ENCODE measurements around the gene LAYN.
A peak's percentile ranks its signal among the peaks of the same experiment; 100 is the strongest.

The LAYN gene

DNA sequence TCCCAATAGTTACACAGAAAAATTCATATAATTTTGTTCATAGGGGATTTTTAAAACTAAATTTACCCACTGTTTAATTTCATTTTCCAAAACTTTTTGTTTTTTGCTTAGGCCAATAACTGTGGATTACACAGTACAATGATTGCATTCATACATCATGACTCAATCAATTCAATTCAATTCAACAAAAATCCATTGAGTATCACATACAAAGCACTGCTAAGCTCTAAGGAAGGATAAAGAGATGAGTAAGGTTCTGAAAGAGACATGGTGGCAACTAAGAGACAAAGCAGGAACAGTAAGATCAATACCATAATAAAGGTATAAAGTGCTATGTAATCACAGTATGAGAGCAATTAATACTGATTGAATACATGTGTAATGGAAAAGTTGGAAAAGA is 9.4 kb upstream of the LAYN start:
- DNase-seq (ENCODE audit: low spot score): peak; percentile 62
- FAIRE-seq: no peak

DNA sequence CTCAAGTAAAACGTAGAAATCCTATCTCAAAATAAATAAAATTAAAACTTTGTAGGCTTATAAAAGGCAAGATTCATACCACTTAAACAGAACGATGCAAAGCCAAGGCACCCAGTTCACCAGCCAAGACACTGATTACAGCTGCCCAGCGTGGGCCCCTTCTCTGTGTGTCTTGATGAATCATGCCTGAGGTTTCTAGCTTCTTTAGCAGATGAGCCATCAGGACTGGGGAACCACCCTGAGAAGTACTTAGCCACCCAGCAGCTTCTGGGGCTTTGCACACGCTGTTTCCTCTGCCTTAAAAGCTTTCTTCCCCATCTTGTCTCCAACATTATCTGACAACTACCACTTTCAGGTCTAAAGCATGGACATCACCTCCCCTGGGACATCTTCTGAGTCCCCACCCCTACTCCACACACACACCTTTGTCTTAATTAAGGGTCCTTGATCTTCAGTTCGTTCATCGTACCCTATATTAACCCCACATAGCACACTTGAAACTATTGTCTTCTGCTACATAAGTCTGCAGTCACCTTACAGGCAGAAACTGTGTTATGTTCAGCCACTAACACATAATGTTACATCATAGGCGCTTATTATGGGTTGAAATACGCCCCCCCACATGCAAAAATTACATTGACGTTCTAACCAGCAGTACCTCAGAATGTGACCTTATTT is 8.7 kb upstream of the LAYN start:
- DNase-seq (ENCODE audit: low spot score) (peak; percentile 89), FAIRE-seq (peak; percentile 93)

DNA sequence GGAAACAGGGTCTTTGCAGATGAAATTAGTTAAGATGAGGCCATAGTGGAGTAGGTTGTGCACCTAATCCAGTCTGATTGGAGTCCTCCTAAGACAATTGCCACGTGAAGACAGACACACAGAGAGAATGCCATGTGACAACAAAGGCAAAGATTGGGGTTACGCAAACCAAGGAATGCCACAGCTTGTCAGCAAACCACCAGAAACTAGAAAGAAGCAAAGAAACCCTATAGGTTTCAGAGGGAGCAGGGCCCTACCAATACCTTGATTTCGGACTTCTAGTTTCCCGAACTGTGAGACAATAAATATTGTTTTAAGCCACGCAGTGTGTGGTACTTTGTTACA is 8.2 kb upstream of the LAYN start:
- FAIRE-seq (no peak), DNase-seq (ENCODE audit: low spot score) (no peak)

DNA sequence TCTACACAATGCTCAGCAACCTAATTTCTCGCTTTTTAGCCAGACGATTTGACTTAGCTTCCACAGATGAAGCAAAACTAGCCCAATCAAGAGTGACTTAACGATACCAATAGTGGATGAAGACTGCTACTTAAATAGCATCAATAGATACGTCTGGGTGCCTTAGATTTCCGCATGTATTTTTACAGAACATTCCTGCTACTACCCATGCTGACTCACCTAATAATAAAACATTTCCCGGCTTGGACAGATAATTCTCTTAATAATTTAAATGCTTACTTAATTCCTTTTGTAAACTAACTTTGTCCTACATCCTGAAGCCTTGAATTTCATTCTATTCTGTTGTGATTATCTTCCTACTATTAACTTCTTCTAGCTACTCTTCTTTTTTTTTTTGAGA is 5.2 kb upstream of the LAYN start:
- no peak for DNase-seq (ENCODE audit: low spot score)
- no peak for FAIRE-seq

DNA sequence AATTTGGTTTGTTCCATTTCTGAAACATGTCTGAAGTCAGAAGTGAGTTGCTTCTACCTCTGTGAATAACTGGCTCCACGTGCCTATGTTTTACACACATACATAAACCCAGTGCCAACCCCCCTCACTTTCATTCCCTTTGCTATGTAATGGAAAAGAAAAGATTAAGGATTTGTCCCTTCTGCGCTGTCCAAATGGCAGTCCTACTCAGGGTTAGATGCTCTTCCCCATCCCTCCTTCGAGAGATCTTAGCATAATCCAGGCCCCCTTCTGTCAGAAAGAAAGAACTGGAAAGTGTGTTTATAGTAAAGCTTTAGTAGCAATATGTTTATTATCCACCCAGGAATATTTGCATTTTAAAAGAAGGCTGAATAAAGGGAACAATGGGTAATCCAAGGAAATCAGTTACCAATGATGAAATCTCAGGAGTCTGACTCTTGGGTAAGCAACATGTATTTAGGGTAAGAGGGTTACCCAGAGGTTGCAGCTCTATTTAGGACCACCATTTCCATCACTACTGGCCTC is 3.1 kb upstream of the LAYN start:
- no peak for FAIRE-seq
- DNase-seq (ENCODE audit: low spot score): no peak

DNA sequence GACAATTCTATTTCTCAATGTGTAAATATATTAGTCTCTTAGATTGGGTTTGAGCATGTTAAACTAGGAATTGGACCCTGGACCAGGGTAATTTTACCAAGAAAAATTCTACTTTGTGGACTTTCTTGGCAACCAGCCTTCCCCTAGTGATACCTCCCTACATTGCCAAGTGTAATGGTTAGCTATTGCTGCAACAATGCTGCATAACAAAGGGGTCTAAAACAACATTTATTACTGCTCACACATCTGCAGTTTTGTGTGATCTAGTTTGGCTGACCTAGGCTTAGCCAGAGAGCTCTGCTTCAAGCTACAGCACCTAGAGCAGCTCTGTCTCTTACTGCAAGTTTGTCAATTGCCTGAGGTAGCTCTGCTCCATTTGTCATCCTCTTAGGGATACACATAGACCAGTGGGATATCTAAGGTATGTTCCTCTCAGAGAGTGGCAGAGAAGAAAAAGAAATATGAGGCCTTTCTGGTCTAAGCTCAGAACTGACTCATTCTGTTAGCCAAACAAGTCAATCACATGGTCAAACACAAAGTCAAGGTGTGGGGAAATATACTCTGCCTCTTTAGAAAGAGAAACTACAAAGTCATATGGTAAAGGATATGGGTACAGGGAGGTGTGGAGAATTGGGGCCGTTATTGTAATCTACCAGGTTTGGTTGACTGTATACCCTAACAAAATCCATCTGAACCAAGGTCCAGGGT is 2.0 kb upstream of the LAYN start:
- DNase-seq (ENCODE audit: low spot score): no peak
- FAIRE-seq: no peak

DNA sequence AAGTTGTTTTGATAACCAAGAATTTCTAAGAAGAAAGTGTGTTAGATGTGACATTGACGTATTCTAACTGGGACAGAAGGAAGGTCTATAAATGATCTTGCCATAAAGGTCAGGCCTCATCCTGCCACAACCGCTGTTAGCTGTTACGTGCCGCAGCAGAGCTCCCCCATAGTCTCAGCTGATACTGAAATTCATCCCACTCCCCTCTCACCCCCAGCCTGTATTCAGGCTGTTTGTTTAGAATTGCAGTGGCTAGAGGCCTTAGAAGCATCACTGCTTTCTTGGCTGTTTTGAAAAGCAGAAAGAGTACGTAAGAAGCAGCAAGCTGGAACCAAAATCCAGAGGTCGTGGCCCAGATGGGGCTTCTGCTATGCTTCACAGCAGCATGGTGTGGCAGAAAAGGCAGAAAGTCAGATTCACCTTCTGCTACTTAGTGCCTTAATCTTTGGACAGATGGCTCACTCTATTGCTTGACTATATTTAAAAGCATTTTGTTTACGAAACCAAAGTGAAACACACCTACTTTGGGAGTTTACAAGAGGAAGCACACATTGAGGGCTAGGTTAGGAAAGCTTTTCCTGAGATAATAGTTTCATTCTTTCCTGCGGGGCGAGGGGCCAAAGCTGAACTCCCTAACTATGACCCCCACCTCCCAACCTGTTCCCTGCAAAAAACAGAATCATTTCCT is 950 bp upstream of the LAYN start:
- no peak for FAIRE-seq

DNA sequence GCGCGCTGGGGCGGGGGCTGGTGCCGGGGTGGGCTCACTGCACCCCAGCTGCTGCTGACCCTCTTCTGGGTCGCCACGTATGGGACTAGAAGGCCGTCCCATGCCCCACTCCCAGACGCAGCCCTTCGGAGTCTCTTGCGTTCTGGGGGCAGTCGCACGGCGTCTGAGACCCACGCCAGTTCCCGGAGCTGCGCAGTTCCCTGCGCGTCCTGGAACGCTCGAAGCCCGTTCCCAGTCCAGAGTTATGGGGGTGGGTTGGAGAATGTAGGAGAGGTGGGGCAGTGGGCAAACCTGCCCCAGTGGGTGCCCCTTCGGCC is 375 bp downstream of the LAYN start:
- FAIRE-seq: no peak

More for the DNA sequence above, 950 bp upstream of the LAYN start:
- no peak for DNase-seq (ENCODE audit: low spot score)

DNA sequence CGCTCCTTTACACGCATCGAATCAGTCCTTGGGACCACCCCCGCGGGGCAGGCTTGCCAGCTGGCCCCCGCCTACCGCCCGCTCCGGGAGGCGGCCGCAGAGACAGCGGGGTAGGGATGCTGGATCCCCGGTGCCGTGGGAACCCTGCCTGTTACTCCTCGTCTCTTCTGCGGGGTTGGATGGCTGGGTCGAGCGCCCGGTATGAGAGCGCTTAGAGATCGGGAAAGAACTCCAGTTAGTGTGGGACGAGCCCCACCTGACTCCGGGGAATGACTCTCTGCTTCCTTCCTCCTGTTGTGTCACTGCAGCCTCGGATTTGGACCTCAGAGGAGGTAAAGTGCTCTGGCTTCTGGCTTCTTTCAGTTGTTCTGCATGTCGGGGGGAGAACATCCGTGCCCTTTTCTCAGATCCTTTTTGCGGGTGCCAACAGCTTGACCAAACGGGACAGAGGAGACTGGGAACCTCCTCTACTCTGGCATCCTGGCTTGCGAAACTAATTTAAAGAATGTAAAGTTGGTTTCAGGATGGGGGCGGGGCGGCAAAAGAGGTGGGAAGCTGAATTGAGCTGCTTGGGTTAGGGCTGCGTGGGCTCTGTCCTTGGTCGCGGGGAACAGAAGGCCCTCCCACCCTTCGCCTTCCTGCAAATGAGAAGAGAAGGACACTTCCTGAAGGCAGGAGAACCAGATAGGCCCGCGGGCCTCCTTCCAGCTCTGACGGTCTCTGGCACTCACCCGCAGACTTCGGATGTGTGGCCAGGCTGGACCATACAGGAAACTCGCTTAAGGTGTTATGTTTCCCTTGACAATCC is 938 bp downstream of the LAYN start:
- DNase-seq (ENCODE audit: low spot score) (no peak), FAIRE-seq (no peak)

More for the DNA sequence above, 375 bp downstream of the LAYN start:
- no peak for DNase-seq (ENCODE audit: low spot score)

DNA sequence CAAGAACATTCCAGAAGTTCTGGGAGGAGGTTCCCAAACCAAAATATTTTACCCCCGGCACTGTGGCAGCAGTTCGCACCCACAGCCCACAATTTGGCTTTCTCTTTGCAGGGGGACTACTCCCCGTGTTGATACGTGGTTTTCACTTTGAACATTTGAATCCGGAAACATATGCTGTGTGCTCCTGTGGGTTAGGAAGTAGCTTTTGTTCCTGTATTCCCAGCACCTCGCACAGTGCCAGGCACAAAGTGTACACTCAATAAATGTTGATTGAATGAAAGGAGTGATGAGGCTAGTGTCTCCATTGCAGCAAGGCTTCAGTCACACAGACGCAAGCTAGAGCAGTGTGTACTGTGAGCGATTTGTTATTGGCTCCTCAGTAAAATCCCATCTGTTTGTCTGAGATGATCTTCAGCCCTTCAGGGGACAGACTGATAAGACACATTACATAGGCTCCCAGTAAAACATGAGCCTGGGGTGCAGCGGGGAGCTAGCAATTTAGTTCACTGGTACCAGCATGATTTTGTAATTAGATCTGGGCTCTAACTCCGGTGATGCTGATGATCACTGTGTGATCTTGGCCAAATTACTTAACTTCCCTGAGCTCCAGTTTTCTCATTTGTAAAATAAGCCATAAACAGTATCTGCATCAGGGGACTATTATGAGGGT is 2.2 kb downstream of the LAYN start:
- FAIRE-seq: no peak
- no peak for DNase-seq (ENCODE audit: low spot score)

DNA sequence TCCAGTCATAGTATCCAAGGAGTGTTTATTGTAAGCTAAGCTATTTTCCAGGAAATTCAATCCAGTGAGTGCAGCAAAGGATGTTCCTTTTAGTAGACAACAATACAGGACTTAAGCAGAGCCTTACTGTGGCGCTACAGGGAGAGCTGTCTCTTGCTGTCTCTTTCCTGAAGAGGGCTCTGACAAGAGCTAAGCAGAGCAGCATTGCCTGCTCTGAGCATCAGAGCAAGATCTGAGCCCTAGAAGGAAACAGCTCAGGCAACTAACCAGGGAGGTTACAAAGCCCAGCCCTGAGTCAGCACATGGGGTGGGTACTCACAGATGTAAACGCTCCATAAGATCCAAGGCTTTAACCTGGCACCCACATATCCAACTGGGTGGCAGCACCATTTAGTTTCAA is 8.0 kb downstream of the LAYN start:
- FAIRE-seq: no peak

DNA sequence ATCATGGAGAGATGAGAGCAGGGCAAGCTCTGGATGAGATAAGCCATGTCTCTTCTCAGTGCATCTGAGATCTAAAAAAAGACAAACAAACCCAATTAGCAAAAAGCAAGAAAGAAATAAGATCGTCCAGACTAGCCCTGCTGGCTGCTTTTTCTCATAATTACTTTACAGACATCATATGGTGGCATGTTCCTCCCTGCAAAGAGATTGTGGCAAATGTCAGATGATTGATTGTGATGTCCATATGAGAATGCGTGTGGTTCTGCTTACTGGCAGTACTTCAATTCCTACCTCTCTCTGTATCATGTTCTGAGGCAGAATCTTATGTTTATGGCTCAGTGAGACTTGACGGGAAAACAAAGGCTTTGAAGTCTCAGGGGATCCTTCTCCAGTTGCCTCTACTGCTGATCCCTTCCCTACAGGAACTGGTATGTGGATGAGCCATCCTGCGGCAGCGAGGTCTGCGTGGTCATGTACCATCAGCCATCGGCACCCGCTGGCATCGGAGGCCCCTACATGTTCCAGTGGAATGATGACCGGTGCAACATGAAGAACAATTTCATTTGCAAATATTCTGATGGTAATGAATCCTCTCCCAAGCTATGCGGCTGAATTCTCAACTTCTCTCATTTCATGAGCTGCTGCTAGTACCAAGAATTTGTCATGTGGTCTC is 8.8 kb downstream of the LAYN start:
- FAIRE-seq (no peak), DNase-seq (ENCODE audit: low spot score) (no peak)

More for the DNA sequence above, 8.0 kb downstream of the LAYN start:
- DNase-seq (ENCODE audit: low spot score): no peak

DNA sequence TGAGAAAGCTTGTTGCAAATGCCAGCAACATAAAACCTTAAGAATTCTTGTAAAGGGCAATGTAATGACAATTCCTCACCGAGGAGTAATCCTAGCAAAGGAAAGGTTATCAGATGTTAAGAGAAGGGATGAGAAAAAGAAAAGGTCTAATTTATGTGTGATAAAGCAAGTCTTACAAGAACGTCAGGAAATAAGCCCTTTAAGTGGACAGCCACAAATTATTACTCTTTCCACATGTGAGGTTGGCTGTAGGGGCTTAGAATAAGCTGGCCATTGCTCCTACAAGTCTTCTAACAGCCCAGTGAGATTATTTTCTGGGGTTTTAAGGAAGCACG is 9.3 kb downstream of the LAYN start:
- DNase-seq (ENCODE audit: low spot score) (no peak), FAIRE-seq (no peak)

DNA sequence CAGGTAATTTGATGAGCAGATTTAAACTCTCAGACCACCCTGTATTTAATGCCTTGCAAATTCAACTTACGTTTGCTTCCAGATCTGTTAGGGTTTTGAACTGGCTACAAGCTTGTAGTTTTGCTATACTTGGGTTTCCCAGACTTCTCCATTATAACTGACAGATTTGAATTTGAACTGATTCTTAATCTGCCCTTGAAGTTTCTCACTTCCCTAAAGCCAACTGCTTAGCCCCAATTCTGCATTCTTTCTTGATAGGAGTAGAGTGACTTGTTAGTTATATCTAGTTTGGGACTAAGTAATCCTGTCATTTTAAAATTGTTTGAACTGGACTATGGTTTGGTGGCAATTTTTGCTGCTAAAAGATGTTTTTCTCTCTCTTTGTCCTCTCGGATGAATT is 9.7 kb downstream of the LAYN start:
- FAIRE-seq: no peak
- no peak for DNase-seq (ENCODE audit: low spot score)

DNA sequence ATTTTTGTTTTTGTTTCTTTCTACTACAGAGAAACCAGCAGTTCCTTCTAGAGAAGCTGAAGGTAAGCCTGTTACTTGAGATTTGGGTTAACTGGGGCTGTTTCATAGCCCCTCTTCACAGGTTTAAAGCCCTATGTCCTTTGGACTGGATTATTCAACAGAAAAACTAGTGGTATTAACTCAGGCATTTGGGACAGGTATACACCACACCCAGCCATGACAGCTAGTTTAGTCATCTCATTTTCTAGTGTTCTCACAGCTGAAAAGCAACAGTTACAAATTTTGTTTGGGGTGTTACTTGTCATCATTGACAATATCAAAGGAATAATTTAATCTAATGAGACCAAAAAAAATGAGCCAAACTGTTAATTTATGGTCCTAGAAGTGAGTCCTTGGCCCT is 14.0 kb downstream of the LAYN start:
- no peak for DNase-seq (ENCODE audit: low spot score)
- no peak for FAIRE-seq

DNA sequence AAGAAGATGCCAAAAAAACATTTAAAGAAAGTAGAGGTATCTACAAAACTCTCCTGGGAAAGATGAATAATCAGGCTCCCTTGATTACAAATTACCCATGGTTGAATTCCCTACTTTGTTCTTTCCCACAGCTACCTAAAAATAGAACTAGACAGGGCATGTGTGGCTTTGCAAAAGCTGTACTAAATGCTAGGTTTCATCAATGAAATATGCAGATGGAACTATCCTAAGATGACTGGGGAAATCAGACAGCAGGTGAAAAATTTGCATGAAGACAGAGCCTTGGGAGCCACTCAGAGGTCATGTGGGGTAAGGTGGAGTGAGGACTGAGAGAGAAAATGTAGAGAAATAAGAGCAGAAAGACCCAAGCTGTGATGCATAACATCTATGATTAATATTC is 14.7 kb downstream of the LAYN start:
- DNase-seq (ENCODE audit: low spot score) (no peak), FAIRE-seq (no peak)

DNA sequence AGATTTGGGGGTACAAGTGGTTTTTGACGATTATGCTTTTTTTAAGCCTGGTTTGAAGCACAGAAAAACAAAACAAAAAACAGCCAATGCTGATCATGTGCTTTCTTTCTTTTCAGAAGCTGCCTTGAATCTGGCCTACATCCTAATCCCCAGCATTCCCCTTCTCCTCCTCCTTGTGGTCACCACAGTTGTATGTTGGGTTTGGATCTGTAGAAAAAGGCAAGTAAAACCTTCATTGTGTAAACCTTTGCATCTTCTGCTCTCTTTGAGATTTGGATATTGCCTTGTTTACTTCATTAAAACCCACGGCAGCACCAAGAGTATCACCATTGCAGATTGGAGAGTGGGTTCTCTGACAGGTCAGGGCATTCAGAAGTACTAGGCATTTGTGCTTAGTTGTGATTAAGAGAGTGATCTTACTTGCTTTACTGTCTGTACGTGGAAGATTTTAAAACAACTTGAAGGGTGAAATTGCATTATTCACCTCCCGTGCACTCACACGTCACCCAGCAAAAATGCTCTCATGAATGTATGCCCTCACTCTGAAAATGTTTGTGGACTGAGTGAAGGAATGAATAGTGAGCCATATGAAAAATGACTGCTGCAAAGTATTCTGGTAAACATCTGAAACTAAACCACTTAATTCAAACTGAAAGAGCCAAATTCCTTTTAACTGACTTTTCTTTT is 17.0 kb downstream of the LAYN start:
- FAIRE-seq: peak; percentile 90
- DNase-seq (ENCODE audit: low spot score): peak; percentile 93

DNA sequence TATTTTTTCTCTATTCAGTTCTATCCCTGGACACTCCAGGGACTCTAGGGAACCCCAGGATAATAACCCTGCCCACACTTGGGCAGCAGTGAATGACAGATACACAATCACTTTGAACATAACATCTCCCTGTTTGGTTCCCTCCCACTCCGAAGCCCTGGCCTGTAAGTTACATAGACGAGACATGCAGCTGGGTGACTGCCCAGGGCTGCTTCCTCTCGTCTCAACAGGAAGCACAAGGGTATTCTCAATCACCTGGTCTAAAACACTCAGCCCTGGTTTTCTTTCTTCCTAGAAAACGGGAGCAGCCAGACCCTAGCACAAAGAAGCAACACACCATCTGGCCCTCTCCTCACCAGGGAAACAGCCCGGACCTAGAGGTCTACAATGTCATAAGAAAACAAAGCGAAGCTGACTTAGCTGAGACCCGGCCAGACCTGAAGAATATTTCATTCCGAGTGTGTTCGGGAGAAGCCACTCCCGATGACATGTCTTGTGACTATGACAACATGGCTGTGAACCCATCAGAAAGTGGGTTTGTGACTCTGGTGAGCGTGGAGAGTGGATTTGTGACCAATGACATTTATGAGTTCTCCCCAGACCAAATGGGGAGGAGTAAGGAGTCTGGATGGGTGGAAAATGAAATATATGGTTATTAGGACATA is 19.4 kb downstream of the LAYN start:
- FAIRE-seq (no peak), DNase-seq (ENCODE audit: low spot score) (no peak)

DNA sequence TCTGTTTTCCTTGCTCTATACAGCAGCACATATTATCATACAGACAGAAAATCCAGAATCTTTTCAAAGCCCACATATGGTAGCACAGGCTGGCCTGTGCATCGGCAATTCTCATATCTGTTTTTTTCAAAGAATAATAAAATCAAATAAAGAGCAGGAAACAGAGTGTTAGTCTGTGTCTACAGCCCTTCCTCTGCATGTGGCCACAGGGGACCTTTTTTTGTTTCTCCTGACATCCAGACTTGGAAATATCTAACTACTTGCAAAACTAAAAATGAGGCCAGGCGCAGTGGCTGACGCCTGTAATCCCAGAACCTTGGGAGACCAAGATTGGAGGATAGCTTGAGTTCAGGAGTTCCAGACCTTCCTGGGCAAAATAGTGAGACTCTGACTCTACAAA is 20.3 kb downstream of the LAYN start:
- FAIRE-seq: no peak

DNA sequence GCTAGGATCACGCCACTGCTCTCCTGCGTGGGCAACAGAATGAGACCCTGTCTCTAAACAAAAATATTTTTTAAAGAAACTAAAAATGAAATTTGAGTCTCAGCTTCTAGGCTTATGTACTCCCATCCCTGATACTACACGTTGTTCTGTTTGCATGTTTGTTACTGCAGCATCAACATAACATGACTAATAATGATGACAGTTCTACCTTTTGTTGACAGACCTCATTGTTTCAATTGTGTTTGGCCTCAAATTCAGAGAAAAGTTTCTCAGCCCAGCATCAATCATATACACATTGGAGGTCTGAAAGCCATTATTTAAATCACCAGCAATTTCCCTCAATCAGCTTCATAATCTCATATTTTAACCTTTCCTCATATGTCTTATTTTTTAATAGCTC is 20.8 kb downstream of the LAYN start:
- DNase-seq (ENCODE audit: low spot score) (no peak), FAIRE-seq (no peak)

More for the DNA sequence above, 20.3 kb downstream of the LAYN start:
- no peak for DNase-seq (ENCODE audit: low spot score)

All from RCC 7860 (cell line).